Measurements from ENCODE around the gene AADACL4. TPM values are rescaled to one million over a fixed set of nuclear protein-coding genes. Genes with fewer than 3 reads are reported as not detected.

Gene AADACL4
- total and polyA plus RNA-seq, 2 of the 8 experiments (the other 6 are each of a cell fraction or from before 2014, with no cell fraction given): 0.08 TPM; not detected in 1

DNA sequence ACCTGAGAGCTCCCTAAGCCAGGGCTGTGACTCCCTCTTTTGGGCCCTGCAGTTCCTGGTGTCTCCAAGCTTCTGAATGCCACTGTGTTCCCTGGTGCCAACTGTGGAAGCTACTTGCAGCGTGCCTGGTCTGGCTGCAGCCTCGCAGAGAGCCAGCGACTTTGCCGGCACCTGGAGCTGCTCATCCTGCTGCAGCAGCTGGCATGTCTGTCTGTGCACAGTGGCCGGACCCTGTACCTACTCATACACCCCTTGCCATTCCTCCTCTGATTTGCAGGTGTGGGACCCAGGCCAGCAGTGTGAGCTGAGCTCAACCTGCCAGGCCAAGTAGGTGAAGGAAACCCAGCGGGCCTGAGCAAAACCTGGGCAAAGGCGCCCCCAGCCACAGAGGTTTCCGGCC, 12.3 kb upstream of the AADACL4 start:
- H3K56ac ChIP-seq (replicated peaks; ENCODE audit: insufficient read length, low read depth, low read length): no peak overlapping the region
- peak overlapping the region; percentile 99; the same call in 1 of the 2 replicates for H2BK5ac ChIP-seq (ENCODE audit: low read depth, low read length)
- H3K23ac ChIP-seq (ENCODE audit: insufficient read length): no peak overlapping the region
- H3K79me2 ChIP-seq (ENCODE audit: control insufficient read depth in 1 of 2, insufficient read depth in 2 of 2, low read length in 2 of 2): no peaks in the 10 kb centered on the region
- no peak overlapping the region for H3K4me3 ChIP-seq (ENCODE audit: extremely low read depth in 1 of 4, insufficient read depth in 2 of 4, low read depth in 3 of 4, low read length in 4 of 4)
- no peak overlapping the region for H3K14ac ChIP-seq (ENCODE audit: insufficient read length)
- H2BK15ac ChIP-seq (ENCODE audit: low read length): 0 out of 2 replicates have a peak overlapping the region, but pooled peaks have one; percentile 47
- no peak overlapping the region for H3K27ac ChIP-seq (ENCODE audit: low read depth, low read length)
- no peak overlapping the region for H3K4me2 ChIP-seq (ENCODE audit: insufficient read depth in 1 of 2, low read depth in 2 of 2, low read length in 2 of 2)
- H4K20me1 ChIP-seq (replicated peaks in 1 of 2; ENCODE audit: control insufficient read depth in 1 of 2, insufficient read depth in 2 of 2, low read length in 2 of 2): no peaks in the 10 kb centered on the region
- H2AK5ac ChIP-seq (ENCODE audit: low read depth, low read length): peak overlapping the region; percentile 76; the same call in 1 of the 2 replicates
- H3K4ac ChIP-seq (replicated peaks; ENCODE audit: insufficient read length, low read depth, low read length): peak overlapping the region; percentile 65
- H3K4me1 ChIP-seq (replicated peaks in 1 of 4; ENCODE audit: control insufficient read depth in 3 of 4, insufficient read depth in 4 of 4, low read length in 3 of 4): peaks cover 12 to 34% (median 22%) of the 10 kb centered on the region in 4 experiments
- peak overlapping the region; percentile 100 for H3K18ac ChIP-seq (ENCODE audit: extremely low read depth, low read length)
- 90% methylated on average over 8 of the region's 8 CpGs; no CpG with 5 or more reads in 1 of the 2 experiments for WGBS, 2 experiments (ENCODE audit: extremely low coverage in 1 of 2, insufficient coverage in 1 of 2, insufficient read length in 1 of 2, insufficient replicate concordance in 2 of 2, low coverage in 1 of 2, low lambda C conversion rate in 2 of 2, missing lambda C conversion rate in 1 of 2)
- peak overlapping the region; percentile 74; the same call in 1 of the 2 replicates for H2BK20ac ChIP-seq (ENCODE audit: low read length)
- peak overlapping the region; percentile 75 for H2BK120ac ChIP-seq (replicated peaks; ENCODE audit: low read depth, low read length)
- peak overlapping the region; percentile 90 for H4K91ac ChIP-seq (replicated peaks; ENCODE audit: insufficient read length, low read length)
- H2BK12ac ChIP-seq (ENCODE audit: low read depth, low read length): peak overlapping the region; percentile 100; the same call in 1 of the 2 replicates
- H3K23me2 ChIP-seq (ENCODE audit: low read depth, low read length): no peaks in the 10 kb centered on the region
- peak overlapping the region; percentile 42 for H4K5ac ChIP-seq (ENCODE audit: insufficient read length, low read depth, low read length)
- no peaks in the 10 kb centered on the region; a peak in 1 of 4 replicates for H3K9me3 ChIP-seq (ENCODE audit: insufficient read depth in 2 of 2, low read depth in 1 of 2, low read length in 1 of 2)
- H3K36me3 ChIP-seq (ENCODE audit: control insufficient read depth in 2 of 4, insufficient read depth in 4 of 4, low read length in 3 of 4): no peaks in the 10 kb centered on the region
- ChIA-PET CTCF (ENCODE audit: partially characterized antibody) (interaction anchor here (0.9 to 3.3 kb wide), 8 partner anchors 10 to 93 kb away, joined by 3 to 20 read pairs (median 3); partner anchors contain the start of gene DHRS3), POLR2A (ENCODE audit: partially characterized antibody) (interaction anchor here (0.6 to 2.5 kb wide), 4 partner anchors 12 to 41 kb away, joined by 3 to 13 read pairs (median 4); no protein-coding TSS in a partner anchor)
- no peak overlapping the region for H3K9ac ChIP-seq (replicated peaks in 1 of 4; ENCODE audit: extremely low read depth in 1 of 4, low read depth in 3 of 4, low read length in 3 of 4)
- FAIRE-seq: no peak
- no peaks in the 10 kb centered on the region for H3K27me3 ChIP-seq (replicated peaks in 1 of 4; ENCODE audit: control insufficient read depth in 3 of 4, extremely low read depth in 1 of 4, insufficient read depth in 3 of 4, low read length in 3 of 4)
- DNase-seq (ENCODE audit: low read depth in 1 of 2, low spot score in 2 of 2): no peak
- no peaks in the 10 kb centered on the region for H3K79me1 ChIP-seq (ENCODE audit: low read depth, low read length)
- no peak overlapping the region for H4K8ac ChIP-seq (ENCODE audit: extremely low read depth, insufficient read depth, low read length)
- no peak overlapping the region for H2AFZ ChIP-seq (ENCODE audit: low read length)
- TF ChIP-seq JUN (IDR thresholded peaks at IDR 0.05; ENCODE audit: low read depth, low read length) (no peak), JUND (IDR thresholded peaks at IDR 0.05; ENCODE audit: low read length) (no peak), SAP30 (IDR thresholded peaks at IDR 0.05; ENCODE audit: insufficient read depth, insufficient replicate concordance, low read length) (no peak), BCL11A (IDR thresholded peaks at IDR 0.05; ENCODE audit: low read depth in 2 of 2, low read length in 2 of 2) (no peak), SP4 (IDR thresholded peaks at IDR 0.05; ENCODE audit: low read length) (no peak), SIRT6 (IDR thresholded peaks at IDR 0.05; ENCODE audit: low read length) (no peak), HDAC2 (IDR thresholded peaks at IDR 0.05; ENCODE audit: borderline replicate concordance in 1 of 2, low read depth in 2 of 2, low read length in 2 of 2) (no peak), RNF2 (IDR thresholded peaks at IDR 0.05; ENCODE audit: borderline replicate concordance, low read depth, low read length, missing control alignments, poor library complexity, severe bottlenecking) (no peak)
- TF ChIP-seq, protein P1, sequence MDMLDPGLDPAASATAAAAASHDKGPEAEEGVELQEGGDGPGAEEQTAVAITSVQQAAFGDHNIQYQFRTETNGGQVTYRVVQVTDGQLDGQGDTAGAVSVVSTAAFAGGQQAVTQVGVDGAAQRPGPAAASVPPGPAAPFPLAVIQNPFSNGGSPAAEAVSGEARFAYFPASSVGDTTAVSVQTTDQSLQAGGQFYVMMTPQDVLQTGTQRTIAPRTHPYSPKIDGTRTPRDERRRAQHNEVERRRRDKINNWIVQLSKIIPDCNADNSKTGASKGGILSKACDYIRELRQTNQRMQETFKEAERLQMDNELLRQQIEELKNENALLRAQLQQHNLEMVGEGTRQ (IDR thresholded peaks at IDR 0.05; ENCODE audit: low read length): no peak
- TF ChIP-seq, protein P2, sequence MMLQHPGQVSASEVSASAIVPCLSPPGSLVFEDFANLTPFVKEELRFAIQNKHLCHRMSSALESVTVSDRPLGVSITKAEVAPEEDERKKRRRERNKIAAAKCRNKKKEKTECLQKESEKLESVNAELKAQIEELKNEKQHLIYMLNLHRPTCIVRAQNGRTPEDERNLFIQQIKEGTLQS (IDR thresholded peaks at IDR 0.05; ENCODE audit: insufficient read depth, low read depth, low read length): no peak

All from H1 (cell line).